H9 (cell line): Measurements from ENCODE around the gene SGTB. TPM values are rescaled to one million over a fixed set of nuclear protein-coding genes. Genes with fewer than 3 reads are reported as not detected.

Source experiments
- DNase-seq: peaks from one replicate; pipeline ENCODE4 v3.0.0-alpha.2; 2017
- H2AFZ ChIP-seq: one replicate; pipeline ENCODE4 v1.6.1; 2013; ENCODE audit warnings: mild to moderate bottlenecking, low read length, control low read depth, moderate library complexity
- H2AK5ac ChIP-seq: 2 replicates; pipeline ENCODE4 v1.6.1; 2013; ENCODE audit warnings: low read length, control low read depth, mixed read lengths; ENCODE audit not compliant: insufficient read length
- H2BK120ac ChIP-seq: one replicate; pipeline ENCODE4 v1.6.1; 2013; ENCODE audit warnings: low read depth, mild to moderate bottlenecking, low read length, control low read depth, inconsistent platforms; ENCODE audit not compliant: poor library complexity, severe bottlenecking
- H2BK12ac ChIP-seq: 2 replicates; pipeline ENCODE4 v1.6.1; 2013; ENCODE audit warnings: low read length, control low read depth, mixed read lengths, low read depth; ENCODE audit not compliant: insufficient read length
- H2BK15ac ChIP-seq: 2 replicates; pipeline ENCODE4 v1.6.1; 2013; ENCODE audit warnings: low read depth, low read length, control low read depth
- H2BK20ac ChIP-seq: one replicate; pipeline ENCODE4 v1.6.1; 2013; ENCODE audit warnings: low read depth, mild to moderate bottlenecking, low read length, control low read depth, inconsistent platforms; ENCODE audit not compliant: poor library complexity, severe bottlenecking
- H2BK5ac ChIP-seq: 2 replicates; pipeline ENCODE4 v1.6.1; 2013; ENCODE audit warnings: low read length, control low read depth, mixed read lengths; ENCODE audit not compliant: insufficient read length
- H3K14ac ChIP-seq: 2 replicates; pipeline ENCODE4 v1.6.1; 2013; ENCODE audit warnings: low read length, control low read depth; ENCODE audit not compliant: insufficient read depth
- H3K18ac ChIP-seq: 2 replicates; pipeline ENCODE4 v1.6.1; 2013; ENCODE audit warnings: low read depth, mild to moderate bottlenecking, mixed read lengths, low read length, control low read depth; ENCODE audit not compliant: insufficient read length
- H3K23ac ChIP-seq: 2 replicates; pipeline ENCODE4 v1.6.1; 2013; ENCODE audit warnings: low read length, control low read depth, mixed read lengths, low read depth; ENCODE audit not compliant: insufficient read length
- H3K23me2 ChIP-seq: 2 replicates; pipeline ENCODE4 v1.6.1; 2013; ENCODE audit warnings: low read depth, mild to moderate bottlenecking, mixed read lengths, low read length, control low read depth; ENCODE audit not compliant: insufficient read length, poor library complexity, severe bottlenecking
- H3K27ac ChIP-seq: 2 replicates; pipeline ENCODE4 v1.5.1; 2013; ENCODE audit warnings: low read length, control low read depth, mixed read lengths, low read depth; ENCODE audit not compliant: insufficient read length
- H3K27me3 ChIP-seq: 2 replicates; pipeline ENCODE4 v1.6.1; 2013; ENCODE audit warnings: low read length, control low read depth, inconsistent platforms; ENCODE audit not compliant: insufficient read depth
- H3K4ac ChIP-seq: 2 replicates; pipeline ENCODE4 v1.6.1; 2013; ENCODE audit warnings: low read depth, mild to moderate bottlenecking, control low read depth, inconsistent platforms, low read length, moderate library complexity
- H3K4me1 ChIP-seq: 2 replicates; pipeline ENCODE4 v1.6.1; 2013; ENCODE audit warnings: low read length, control low read depth, inconsistent platforms; ENCODE audit not compliant: insufficient read depth
- H3K4me2 ChIP-seq: 2 replicates; pipeline ENCODE4 v1.6.1; 2013; ENCODE audit warnings: low read length, control low read depth, mixed read lengths; ENCODE audit not compliant: insufficient read length, insufficient read depth
- H3K56ac ChIP-seq: 2 replicates; pipeline ENCODE4 v1.6.1; 2013; ENCODE audit warnings: low read depth, mild to moderate bottlenecking, mixed read lengths, low read length, control low read depth; ENCODE audit not compliant: insufficient read length
- H3K79me1 ChIP-seq: 2 replicates; pipeline ENCODE4 v1.6.1; 2013; ENCODE audit warnings: low read depth, mild to moderate bottlenecking, moderate library complexity, low read length, control low read depth, inconsistent platforms; ENCODE audit not compliant: insufficient read depth, poor library complexity, severe bottlenecking
- H3K79me2 ChIP-seq: 2 replicates; pipeline ENCODE4 v1.6.1; 2013; ENCODE audit warnings: low read length, control low read depth, inconsistent platforms; ENCODE audit not compliant: insufficient read depth
- H3K9ac ChIP-seq: 2 replicates; pipeline ENCODE4 v1.6.1; 2013; ENCODE audit warnings: low read length, control low read depth, mixed read lengths; ENCODE audit not compliant: insufficient read length; ENCODE audit errors: extremely low read depth
- H3K9me3 ChIP-seq: one replicate; pipeline ENCODE4 v1.6.1; 2013; ENCODE audit warnings: low read depth, low read length, inconsistent platforms; ENCODE audit not compliant: control insufficient read depth
- H3T11ph ChIP-seq: one replicate; pipeline ENCODE4 v1.6.1; 2013; ENCODE audit warnings: mild to moderate bottlenecking, low read length, control low read depth, inconsistent platforms
- H4K20me1 ChIP-seq: one replicate; pipeline ENCODE4 v1.6.1; 2013; ENCODE audit not compliant: control insufficient read depth, insufficient read length, insufficient read depth
- H4K5ac ChIP-seq: 2 replicates; pipeline ENCODE4 v1.6.1; 2013; ENCODE audit warnings: low read depth, mild to moderate bottlenecking, mixed read lengths, low read length, control low read depth; ENCODE audit not compliant: insufficient read length
- H4K8ac ChIP-seq: replicated peaks from 2 replicates; pipeline ENCODE4 v1.6.1; 2013; ENCODE audit warnings: low read length, control low read depth, mixed read lengths, low read depth; ENCODE audit not compliant: insufficient read length
- H4K91ac ChIP-seq: 2 replicates; pipeline ENCODE4 v1.6.1; 2013; ENCODE audit warnings: low read depth, mild to moderate bottlenecking, moderate library complexity, mixed read lengths, low read length, control low read depth; ENCODE audit not compliant: insufficient read length
- H3K27ac Mint-ChIP-seq, 3 experiments: 2 replicates in 2 of 3; 3 replicates in 1 of 3; pipeline ENCODE4 v1.8.0; 2020 to 2021; ENCODE audit warnings: mixed read lengths in 3 of 3, mild to moderate bottlenecking in 1 of 3, moderate library complexity in 1 of 3
- H3K27me3 Mint-ChIP-seq: 2 replicates; pipeline ENCODE4 v1.8.0; 2021; ENCODE audit warnings: low read depth, mild to moderate bottlenecking, moderate library complexity, mixed read lengths
- H3K36me3 Mint-ChIP-seq, 3 experiments: 2 replicates in 2 of 3; 3 replicates in 1 of 3; pipeline ENCODE4 v1.8.0; 2020 to 2021; ENCODE audit warnings: low read depth in 3 of 3, mixed read lengths in 3 of 3; ENCODE audit not compliant: insufficient read depth in 1 of 3
- H3K4me1 Mint-ChIP-seq, 2 experiments: 2 replicates each; pipeline ENCODE4 v1.8.0; 2020; ENCODE audit warnings: mixed read lengths in 2 of 2
- H3K4me3 Mint-ChIP-seq, 2 experiments: 2 replicates in 1 of 2; 3 replicates in 1 of 2; pipeline ENCODE4 v1.8.0; 2020 to 2021; ENCODE audit warnings: mild to moderate bottlenecking in 2 of 2, mixed read lengths in 2 of 2, moderate library complexity in 1 of 2
- H3K9me3 Mint-ChIP-seq, 2 experiments: 2 replicates in 1 of 2; 3 replicates in 1 of 2; pipeline ENCODE4 v1.8.0; 2020; ENCODE audit warnings: mild to moderate bottlenecking in 2 of 2, mixed read lengths in 2 of 2, moderate library complexity in 1 of 2
- WGBS: extraction: QIAGEN DNeasy Blood & Tissue Kit; methylation state at CpG from one replicate; pipeline ENCODE4 v1.1.7; 2013; ENCODE audit warnings: missing lambda C conversion rate, low lambda C conversion rate, mixed read lengths; ENCODE audit not compliant: insufficient read length; ENCODE audit errors: extremely low coverage; 5-methylcytosine and 5-hydroxymethylcytosine counted together
- total RNA-seq: library from RNA; stranded (reverse); gene quantifications from 2 replicates; pipeline ENCODE4 v1.2.1, GENCODE V29; 2021
- TF ChIP-seq, protein P1 (sequence below): fragments of 200-600 bp; sonication (generic); conservative IDR thresholded peaks from 3 replicates; pipeline ENCODE4 v1.8.0; 2021; ENCODE audit warnings: antibody characterized with exemption, mild to moderate bottlenecking

Gene SGTB
- total RNA-seq, 1 experiment from 2014 or later: 18.7 TPM

DNA sequence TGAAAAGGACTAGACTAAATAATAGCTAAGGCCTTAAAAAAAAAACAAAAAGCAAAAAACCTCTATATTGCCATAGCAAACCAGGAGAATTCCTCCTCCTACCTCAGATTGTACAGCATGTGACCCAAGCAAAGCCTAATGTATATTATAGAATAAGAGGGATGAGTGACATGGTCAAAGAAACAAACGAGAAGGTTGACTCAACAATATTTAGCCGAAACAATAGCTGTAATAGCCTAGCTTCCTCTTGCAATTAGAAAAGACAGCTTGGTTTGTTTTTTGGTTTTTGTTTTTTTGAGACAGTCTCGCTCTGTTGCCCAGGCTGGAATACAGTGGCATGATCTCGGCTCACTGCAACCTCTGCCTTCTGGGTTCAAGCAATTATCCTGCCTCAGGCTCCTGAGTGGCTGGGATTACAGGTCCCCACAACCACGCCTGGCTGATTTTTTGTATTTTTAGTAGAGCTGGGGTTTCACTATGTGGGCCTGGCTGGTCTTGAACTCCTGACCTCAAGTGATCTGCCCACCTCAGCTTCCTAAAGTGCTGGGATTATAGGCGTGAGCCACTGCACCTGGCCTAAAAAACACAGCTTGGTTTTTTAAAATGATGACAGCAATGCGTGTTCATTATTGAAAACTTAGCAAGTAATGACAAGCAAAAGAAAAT lies 5.7 kb upstream of the SGTB start:
- H3K9me3 Mint-ChIP-seq: no peaks in the 10 kb centered on the region; a peak in 1 of 5 replicates
- Histone ChIP-seq H3K23me2 (peaks cover 2% of the 10 kb centered on the region), H4K20me1 (no peaks in the 10 kb centered on the region), H3K4me1 (no peaks in the 10 kb centered on the region), H2BK120ac (no peak overlapping the region), H3K79me1 (peaks cover 16% of the 10 kb centered on the region), H3K14ac (no peak overlapping the region), H2BK5ac (no peak overlapping the region), H2BK15ac (no peak overlapping the region), H3K9ac (no peak overlapping the region), H2BK20ac (no peak overlapping the region), H2AFZ (no peak overlapping the region), H3K27me3 (no peaks in the 10 kb centered on the region), H4K91ac (no peak overlapping the region), H3K18ac (no peak overlapping the region), H2BK12ac (no peak overlapping the region), H3K4ac (no peak overlapping the region), H3K79me2 (peaks cover 42% of the 10 kb centered on the region; the same call in 1 of the 2 replicates), H3K4me2 (no peak overlapping the region), H3K9me3 (no peaks in the 10 kb centered on the region), H3K56ac (no peak overlapping the region), H2AK5ac (no peak overlapping the region), H4K5ac (no peak overlapping the region), H3K23ac (no peak overlapping the region), H3T11ph (no peak overlapping the region), H4K8ac (no peak overlapping the region), H3K27ac (no peak overlapping the region)
- H3K36me3 Mint-ChIP-seq: peaks cover 7 to 31% (median 9%) of the 10 kb centered on the region in 3 experiments; a peak in 5 of 7 replicates
- H3K27me3 Mint-ChIP-seq: no peaks in the 10 kb centered on the region; the same call in 1 of the 2 replicates
- H3K4me3 Mint-ChIP-seq: no peak overlapping the region
- DNase-seq: no peak
- no CpG with 5 or more reads among the region's 7 CpGs for WGBS
- TF ChIP-seq, protein P1, sequence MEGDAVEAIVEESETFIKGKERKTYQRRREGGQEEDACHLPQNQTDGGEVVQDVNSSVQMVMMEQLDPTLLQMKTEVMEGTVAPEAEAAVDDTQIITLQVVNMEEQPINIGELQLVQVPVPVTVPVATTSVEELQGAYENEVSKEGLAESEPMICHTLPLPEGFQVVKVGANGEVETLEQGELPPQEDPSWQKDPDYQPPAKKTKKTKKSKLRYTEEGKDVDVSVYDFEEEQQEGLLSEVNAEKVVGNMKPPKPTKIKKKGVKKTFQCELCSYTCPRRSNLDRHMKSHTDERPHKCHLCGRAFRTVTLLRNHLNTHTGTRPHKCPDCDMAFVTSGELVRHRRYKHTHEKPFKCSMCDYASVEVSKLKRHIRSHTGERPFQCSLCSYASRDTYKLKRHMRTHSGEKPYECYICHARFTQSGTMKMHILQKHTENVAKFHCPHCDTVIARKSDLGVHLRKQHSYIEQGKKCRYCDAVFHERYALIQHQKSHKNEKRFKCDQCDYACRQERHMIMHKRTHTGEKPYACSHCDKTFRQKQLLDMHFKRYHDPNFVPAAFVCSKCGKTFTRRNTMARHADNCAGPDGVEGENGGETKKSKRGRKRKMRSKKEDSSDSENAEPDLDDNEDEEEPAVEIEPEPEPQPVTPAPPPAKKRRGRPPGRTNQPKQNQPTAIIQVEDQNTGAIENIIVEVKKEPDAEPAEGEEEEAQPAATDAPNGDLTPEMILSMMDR: no peak
- H3K4me1 Mint-ChIP-seq: peaks cover 24 to 32% of the 10 kb centered on the region in 2 experiments
- no peak overlapping the region; a peak in 1 of 7 replicates for H3K27ac Mint-ChIP-seq
